Panc1 (cell line): ENCODE measurements around the gene PLEKHG4B. TPM values are rescaled to one million over a fixed set of nuclear protein-coding genes. Genes with fewer than 3 reads are reported as not detected.

Experiments used
- ATAC-seq: fragments of 200-7000 bp; cut with Tn5 transposase; 2 replicates; pipeline ENCODE4 v1.9.1; 2020; ENCODE audit warnings: mild to moderate bottlenecking, moderate library complexity
- BruUV-seq: library from RNA; stranded (reverse); fragments of 400-500 nt; replicated peaks from 2 replicates; lab custom pipeline; 2021; lab: Mats Ljungman, UMichigan
- CTCF ChIA-PET: fragments of 300-600 bp; sonication (Branson Sonifier 250); formaldehyde crosslinking; loops from one replicate; lab custom pipeline; 2022; ENCODE audit warnings: antibody characterized with exemption; lab: Charles Lee
- POLR2A ChIA-PET: fragments of 300-600 bp; sonication (Branson Sonifier 250); formaldehyde crosslinking; loops from one replicate; lab custom pipeline; 2022; ENCODE audit warnings: antibody characterized with exemption; lab: Charles Lee
- DNase-seq: peaks from one replicate; pipeline ENCODE4 v3.0.0-alpha.2; 2010; ENCODE audit warnings: low read depth, low spot score
- H3K27ac ChIP-seq: 2 replicates; pipeline ENCODE4 v1.5.1; 2011; ENCODE audit warnings: mild to moderate bottlenecking, low read length, inconsistent platforms
- H3K27me3 ChIP-seq: fragments of 200-500 bp; sonication (Bioruptor generic); 2 replicates; pipeline ENCODE4 v1.6.0; 2014; ENCODE audit warnings: low read length, inconsistent platforms; ENCODE audit not compliant: control insufficient read depth, insufficient read depth
- H3K36me3 ChIP-seq: fragments of 200-500 bp; sonication (Bioruptor generic); 2 replicates; pipeline ENCODE4 v1.5.1; 2014; ENCODE audit warnings: inconsistent platforms, mild to moderate bottlenecking, low read length, moderate library complexity; ENCODE audit not compliant: control insufficient read depth, insufficient read depth
- H3K4me1 ChIP-seq: 2 replicates; pipeline ENCODE4 v1.5.1; 2011; ENCODE audit warnings: inconsistent platforms, mild to moderate bottlenecking, low read length, moderate library complexity; ENCODE audit not compliant: control insufficient read depth, insufficient read depth
- H3K4me3 ChIP-seq, 2 experiments: 2 replicates each; pipeline ENCODE4 v1.5.1; 2011 to 2012; ENCODE audit warnings: low read depth in 2 of 2, low read length in 2 of 2, mild to moderate bottlenecking in 2 of 2, inconsistent platforms in 1 of 2, moderate library complexity in 1 of 2
- H3K9me3 ChIP-seq: fragments of 200-500 bp; sonication (Bioruptor generic); 2 replicates; pipeline ENCODE4 v1.5.1; 2014; ENCODE audit warnings: low read depth, mild to moderate bottlenecking, inconsistent platforms, low read length, moderate library complexity; ENCODE audit not compliant: control insufficient read depth, insufficient read depth
- CTCF ChIP-seq: fragments of 450-650 bp; IDR thresholded peaks from 2 replicates; pipeline ENCODE4 v1.5.1; 2017; ENCODE audit warnings: mild to moderate bottlenecking
- POLR2AphosphoS5 ChIP-seq: IDR thresholded peaks from 2 replicates; pipeline ENCODE4 v1.6.1; 2012; ENCODE audit warnings: mild to moderate bottlenecking, low read depth, low read length, moderate library complexity
- REST ChIP-seq, 2 experiments: IDR thresholded peaks; 2 replicates each; pipeline ENCODE4 v1.6.1; 2011 to 2012; ENCODE audit warnings: low read depth in 2 of 2, control low read depth in 1 of 2, low read length in 1 of 2, mild to moderate bottlenecking in 1 of 2, moderate library complexity in 1 of 2; ENCODE audit not compliant: insufficient read depth in 1 of 2
- SIN3A ChIP-seq: IDR thresholded peaks from 2 replicates; pipeline ENCODE4 v1.6.1; 2012; ENCODE audit warnings: low read depth, mild to moderate bottlenecking, low read length, moderate library complexity, borderline replicate concordance; ENCODE audit not compliant: insufficient read depth
- TCF7L2 ChIP-seq: IDR thresholded peaks from 2 replicates; pipeline ENCODE4 v1.6.1; 2011; ENCODE audit warnings: mild to moderate bottlenecking, low read depth, low read length, inconsistent platforms
- in situ Hi-C: cut with HindIII; loops from 2 replicates; pipeline ENCODE4 v1.10.0; 2016; ENCODE audit warnings: low sequenced_read_pairs, low pct_unique_long_range_greater_than_20kb
- intact Hi-C: fragments of 100-400 bp; cut with micrococcal nuclease; formaldehyde crosslinking; loops from one replicate; pipeline ENCODE4 v1.10.0; 2022; ENCODE audit not compliant: unreplicated experiment
- total RNA-seq: library from RNA; stranded (reverse); gene quantifications from one replicate; pipeline ENCODE4 v1.2.1, GENCODE V29; 2021; ENCODE audit not compliant: unreplicated experiment

Gene PLEKHG4B
- total RNA-seq, 1 experiment from 2014 or later: 8.9 TPM

GRCh38 chr5:190366-191035 is 98.5 kb downstream of the PLEKHG4B start:
- intact Hi-C loops: no loop called here
- Histone ChIP-seq H3K27me3 (no peaks in the 10 kb centered on the region), H3K4me1 (peaks cover 50% of the 10 kb centered on the region), H3K27ac (peak overlapping the region; percentile 68), H3K4me3 (no peak overlapping the region), H3K36me3 (no peaks in the 10 kb centered on the region), H3K9me3 (no peaks in the 10 kb centered on the region)
- no TSS peak for BruUV-seq
- in situ Hi-C loops: no loop called here
- ATAC-seq: peak; percentile 29
- CTCF ChIA-PET: no interaction called here
- TF ChIP-seq SIN3A: no peak
- TF ChIP-seq POLR2AphosphoS5: no peak
- no peak for TF ChIP-seq CTCF
- TF ChIP-seq TCF7L2: no peak
- no peak for TF ChIP-seq REST (IDR thresholded peaks at IDR 0.05; ENCODE audit: insufficient read depth in 1 of 2, low read depth in 2 of 2, low read length in 1 of 2)
- POLR2A ChIA-PET: interaction anchor here (0.7 kb wide), 1 partner anchor 1127 kb away, joined by 3 read pairs; no protein-coding TSS in a partner anchor
- no peak for DNase-seq

- no peak within 1 kb of the TSS for H3K4me3 ChIP-seq
- no peaks in the 10 kb centered on the region for H3K36me3 ChIP-seq
- H3K27ac ChIP-seq: peak within 1 kb of the TSS; percentile 68
- TF ChIP-seq POLR2AphosphoS5: 0 out of 2 replicates have a peak, but pooled peaks have one; percentile 30
- no peak for TF ChIP-seq TCF7L2
- peaks cover 51% of the 10 kb centered on the region for H3K4me1 ChIP-seq
- DNase-seq (no peak), ATAC-seq (peak; percentile 43)
- ChIA-PET CTCF (no interaction called here), POLR2A (interaction anchor here (0.7 to 0.9 kb wide), 2 partner anchors 9 to 1127 kb away, joined by 3 to 4 read pairs; no protein-coding TSS in a partner anchor)
- H3K9me3 ChIP-seq: no peaks in the 10 kb centered on the region
- BruUV-seq: no TSS peak
- H3K27me3 ChIP-seq: no peaks in the 10 kb centered on the region
- intact Hi-C loops (no loop called here), in situ Hi-C loops (no loop called here)
Measured at GRCh38 chr5:191036-191948, 99.3 kb downstream of the PLEKHG4B start, which contains the start of gene LRRC14B. Gene LRRC14B, plus strand, starts transcription at chr5:191495. Its CDS starts 44 bp downstream, at chr5:191539.
